Trophoblast cell (in vitro differentiated cells and primary cell): ENCODE results near the gene KIF7.

ENCODE experiments used
- DNase-seq, 2 donors: peaks; one replicate each; pipeline ENCODE4 v3.0.0-alpha.2; 2016
- H2AFZ ChIP-seq: 2 replicates; pipeline ENCODE4 v1.6.1; 2013; ENCODE audit warnings: low read length, moderate library complexity, mild to moderate bottlenecking; ENCODE audit not compliant: insufficient read depth, poor library complexity
- H2AK5ac ChIP-seq: 2 replicates; pipeline ENCODE4 v1.6.1; 2013; ENCODE audit warnings: mild to moderate bottlenecking, low read length
- H2BK120ac ChIP-seq: 2 replicates; pipeline ENCODE4 v1.6.1; 2013; ENCODE audit warnings: low read length, mild to moderate bottlenecking, moderate library complexity; ENCODE audit not compliant: insufficient read depth, poor library complexity
- H2BK12ac ChIP-seq: 2 replicates; pipeline ENCODE4 v1.6.1; 2013; ENCODE audit warnings: mild to moderate bottlenecking, low read length, moderate library complexity
- H2BK5ac ChIP-seq: 2 replicates; pipeline ENCODE4 v1.6.1; 2013; ENCODE audit warnings: low read length, low read depth, moderate library complexity, mild to moderate bottlenecking; ENCODE audit not compliant: poor library complexity
- H3K14ac ChIP-seq: 2 replicates; pipeline ENCODE4 v1.6.1; 2013; ENCODE audit warnings: mild to moderate bottlenecking, low read length
- H3K18ac ChIP-seq: 2 replicates; pipeline ENCODE4 v1.6.1; 2013; ENCODE audit warnings: mild to moderate bottlenecking, low read length
- H3K23ac ChIP-seq: 2 replicates; pipeline ENCODE4 v1.6.1; 2013; ENCODE audit warnings: low read length
- H3K27ac ChIP-seq: 2 replicates; pipeline ENCODE4 v1.5.1; 2013; ENCODE audit warnings: low read depth, mild to moderate bottlenecking, inconsistent platforms, low read length, moderate library complexity
- H3K27me3 ChIP-seq: 2 replicates; pipeline ENCODE4 v1.6.1; 2013; ENCODE audit warnings: inconsistent platforms, mild to moderate bottlenecking, low read length, moderate library complexity; ENCODE audit not compliant: insufficient read depth
- H3K36me3 ChIP-seq, 2 experiments: 1 replicate in 1 of 2; 2 replicates in 1 of 2; pipeline ENCODE4 v1.6.1; 2013; ENCODE audit warnings: low read length in 2 of 2, mild to moderate bottlenecking in 2 of 2, moderate library complexity in 1 of 2; ENCODE audit not compliant: insufficient read depth in 2 of 2, control insufficient read depth in 1 of 2
- H3K4ac ChIP-seq: 2 replicates; pipeline ENCODE4 v1.6.1; 2013; ENCODE audit warnings: low read depth, mild to moderate bottlenecking, low read length, moderate library complexity
- H3K4me1 ChIP-seq, 2 experiments: 1 replicate in 1 of 2; 2 replicates in 1 of 2; pipeline ENCODE4 v1.6.1; 2013; ENCODE audit warnings: low read length in 2 of 2, mild to moderate bottlenecking in 2 of 2, moderate library complexity in 1 of 2; ENCODE audit not compliant: insufficient read depth in 2 of 2, control insufficient read depth in 1 of 2
- H3K4me2 ChIP-seq: 2 replicates; pipeline ENCODE4 v1.6.1; 2013; ENCODE audit warnings: inconsistent platforms, mild to moderate bottlenecking, low read length, moderate library complexity
- H3K4me3 ChIP-seq: 2 replicates; pipeline ENCODE4 v1.5.1; 2013; ENCODE audit warnings: mild to moderate bottlenecking, low read depth, low read length, inconsistent platforms
- H3K79me1 ChIP-seq: one replicate; pipeline ENCODE4 v1.6.1; 2013; ENCODE audit warnings: low read length
- H3K79me2 ChIP-seq: 2 replicates; pipeline ENCODE4 v1.6.1; 2013; ENCODE audit warnings: low read length, mild to moderate bottlenecking; ENCODE audit not compliant: control insufficient read depth, insufficient read depth, poor library complexity
- H3K9ac ChIP-seq: 2 replicates; pipeline ENCODE4 v1.6.1; 2013; ENCODE audit warnings: mild to moderate bottlenecking, low read length
- H3K9me3 ChIP-seq: 2 replicates; pipeline ENCODE4 v1.6.1; 2013; ENCODE audit warnings: low read depth, mild to moderate bottlenecking, control low read depth, inconsistent platforms, low read length; ENCODE audit not compliant: insufficient read depth
- H4K12ac ChIP-seq: 2 replicates; pipeline ENCODE4 v1.6.1; 2013; ENCODE audit warnings: low read depth, mild to moderate bottlenecking, low read length, moderate library complexity
- H4K8ac ChIP-seq: 2 replicates; pipeline ENCODE4 v1.6.1; 2013; ENCODE audit warnings: low read depth, mild to moderate bottlenecking, low read length, moderate library complexity
- H4K91ac ChIP-seq: one replicate; pipeline ENCODE4 v1.6.1; 2013; ENCODE audit warnings: low read depth, mild to moderate bottlenecking, low read length, moderate library complexity
- WGBS: extraction: QIAGEN DNeasy Blood & Tissue Kit; methylation state at CpG from one replicate; pipeline ENCODE4 v1.1.7; 2013; ENCODE audit warnings: missing lambda C conversion rate; ENCODE audit not compliant: insufficient read length, insufficient coverage; ENCODE audit errors: extremely low coverage; 5-methylcytosine and 5-hydroxymethylcytosine counted together

The KIF7 gene

DNA sequence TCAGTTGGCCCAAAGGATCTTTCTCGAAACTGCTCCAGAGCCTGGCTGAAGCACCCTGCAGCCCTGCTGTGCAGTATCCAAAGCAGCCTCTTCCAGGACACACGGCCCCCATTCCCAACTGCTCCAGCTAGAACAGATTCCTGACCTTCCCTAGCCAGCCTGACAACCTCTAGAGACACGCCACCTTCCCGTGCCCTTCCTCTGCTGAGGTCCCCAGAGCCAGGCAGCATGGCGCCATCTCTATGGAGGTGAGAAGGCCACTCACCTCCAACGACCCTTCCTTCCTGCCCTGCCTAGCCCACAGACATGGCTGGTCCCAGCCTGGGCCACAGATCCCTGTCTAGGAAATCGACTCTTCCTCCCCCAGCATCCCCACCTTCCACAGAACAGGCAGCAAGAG, 3.1 kb downstream of the KIF7 start:
- H2BK5ac ChIP-seq: no peak overlapping the region
- no peak overlapping the region for H3K14ac ChIP-seq
- peaks cover 4% of the 10 kb centered on the region for H3K27me3 ChIP-seq

DNA sequence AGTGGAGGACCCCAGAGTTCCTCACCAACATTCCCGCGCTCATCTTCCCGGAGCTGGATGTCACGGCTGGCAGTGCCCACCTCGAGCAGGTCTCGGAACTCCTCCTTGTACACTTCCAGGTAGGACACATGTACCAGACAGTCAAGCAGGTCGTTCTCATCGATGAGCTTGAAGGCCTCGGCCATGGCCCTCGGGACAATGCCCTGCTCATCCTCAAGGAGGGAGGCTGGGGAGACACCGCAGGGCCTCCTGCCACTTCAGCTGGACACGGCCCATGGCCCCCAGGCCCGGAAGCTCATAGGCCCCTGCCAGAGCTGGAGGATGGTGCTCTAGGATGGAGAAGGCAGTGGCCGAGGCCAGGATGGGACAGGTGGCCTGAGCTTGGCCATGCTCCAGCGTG, 5.6 kb downstream of the KIF7 start:
- H3K14ac ChIP-seq: no peak overlapping the region
- H4K12ac ChIP-seq: no peak overlapping the region
- H2BK120ac ChIP-seq: no peak overlapping the region
- WGBS: no CpG with 5 or more reads among the region's 15 CpGs
- H4K91ac ChIP-seq: no peak overlapping the region
- H2AK5ac ChIP-seq: no peak overlapping the region
- H2BK5ac ChIP-seq: no peak overlapping the region
- H3K9ac ChIP-seq: no peak overlapping the region
- no peak overlapping the region for H3K4me3 ChIP-seq
- no peak overlapping the region for H2AFZ ChIP-seq
- peaks cover 26 to 27% of the 10 kb centered on the region in 2 experiments for H3K36me3 ChIP-seq
- H3K27me3 ChIP-seq: no peaks in the 10 kb centered on the region
- H3K4me2 ChIP-seq: no peak overlapping the region
- peaks cover under 1% of the 10 kb centered on the region for H3K79me2 ChIP-seq
- H3K4me1 ChIP-seq: peaks cover 5 to 6% of the 10 kb centered on the region in 2 experiments
- peaks cover 1% of the 10 kb centered on the region for H3K79me1 ChIP-seq
- no peak overlapping the region for H3K23ac ChIP-seq
- H3K18ac ChIP-seq: no peak overlapping the region
- no peak overlapping the region for H3K4ac ChIP-seq
- no peak overlapping the region for H3K27ac ChIP-seq
- H3K9me3 ChIP-seq: no peaks in the 10 kb centered on the region
- DNase-seq: no peak
- no peak overlapping the region for H2BK12ac ChIP-seq
- H4K8ac ChIP-seq: no peak overlapping the region

More for the DNA sequence above, 3.1 kb downstream of the KIF7 start:
- no CpG with 5 or more reads among the region's 7 CpGs for WGBS
- H2BK120ac ChIP-seq: no peak overlapping the region
- H4K12ac ChIP-seq: no peak overlapping the region
- no peak overlapping the region for H3K4ac ChIP-seq
- H2AK5ac ChIP-seq: no peak overlapping the region
- no peak overlapping the region for H3K4me3 ChIP-seq
- H4K91ac ChIP-seq: no peak overlapping the region
- peaks cover 5 to 6% of the 10 kb centered on the region in 2 experiments for H3K4me1 ChIP-seq
- no peak overlapping the region for H2AFZ ChIP-seq
- H3K9me3 ChIP-seq: no peaks in the 10 kb centered on the region
- H3K27ac ChIP-seq: no peak overlapping the region
- H3K9ac ChIP-seq: peak overlapping the region; percentile 12
- no peak overlapping the region for H3K4me2 ChIP-seq
- no peak overlapping the region for H3K23ac ChIP-seq
- no peak overlapping the region for H4K8ac ChIP-seq
- H3K36me3 ChIP-seq: peaks cover 9 to 13% of the 10 kb centered on the region in 2 experiments
- H3K18ac ChIP-seq: no peak overlapping the region
- H2BK12ac ChIP-seq: no peak overlapping the region
- peaks cover 6% of the 10 kb centered on the region for H3K79me1 ChIP-seq
- no peak for DNase-seq
- H3K79me2 ChIP-seq: peaks cover 6% of the 10 kb centered on the region

DNA sequence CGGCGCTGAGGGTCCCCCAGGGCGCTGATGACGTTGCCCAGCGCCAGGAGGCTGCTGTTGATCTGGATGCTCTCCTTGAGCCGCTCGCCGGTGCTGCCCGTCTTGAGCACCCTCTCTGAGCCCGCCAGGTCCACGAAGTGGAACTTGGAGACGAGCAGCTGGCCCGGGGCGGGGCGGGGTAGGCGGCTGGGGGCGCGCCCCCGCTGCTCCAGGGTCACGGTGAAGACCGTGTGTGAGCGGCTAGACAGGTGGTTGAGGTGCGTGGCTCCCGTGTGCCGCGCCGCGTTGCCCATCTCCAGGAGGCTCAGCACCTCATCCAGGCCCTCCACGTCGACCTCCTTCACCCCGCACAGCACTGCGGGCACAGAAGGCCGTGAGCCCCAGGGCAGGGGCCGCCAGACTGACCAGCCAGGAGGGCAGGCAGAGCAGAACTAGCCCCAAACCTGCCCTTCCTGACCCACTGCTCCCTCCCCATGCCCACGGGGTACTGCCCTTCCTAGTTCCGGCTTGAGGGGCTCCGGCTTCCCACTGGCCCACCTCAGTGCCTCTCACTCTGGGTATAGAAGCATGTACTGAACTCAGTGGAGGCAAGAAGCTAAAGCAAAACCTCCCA, 6.1 kb downstream of the KIF7 start:
- DNase-seq: no peak
- H3K18ac ChIP-seq: no peak overlapping the region
- no peak overlapping the region for H3K4ac ChIP-seq
- no peak overlapping the region for H4K8ac ChIP-seq
- H2AK5ac ChIP-seq: no peak overlapping the region
- no peaks in the 10 kb centered on the region for H3K9me3 ChIP-seq
- no peaks in the 10 kb centered on the region for H3K79me1 ChIP-seq
- no peak overlapping the region for H3K27ac ChIP-seq
- H2BK12ac ChIP-seq: no peak overlapping the region
- H3K79me2 ChIP-seq: no peaks in the 10 kb centered on the region
- no peaks in the 10 kb centered on the region for H3K4me1 ChIP-seq
- no peak overlapping the region for H2BK120ac ChIP-seq
- no peak overlapping the region for H2BK5ac ChIP-seq
- H3K23ac ChIP-seq: no peak overlapping the region
- H2AFZ ChIP-seq: no peak overlapping the region
- WGBS: no CpG with 5 or more reads among the region's 37 CpGs
- H4K12ac ChIP-seq: no peak overlapping the region
- no peak overlapping the region for H3K14ac ChIP-seq
- H3K4me2 ChIP-seq: no peak overlapping the region
- H3K9ac ChIP-seq: no peak overlapping the region
- no peak overlapping the region for H3K4me3 ChIP-seq
- H3K36me3 ChIP-seq: peaks cover 27% of the 10 kb centered on the region in 2 experiments
- no peaks in the 10 kb centered on the region for H3K27me3 ChIP-seq
- H4K91ac ChIP-seq: no peak overlapping the region

DNA sequence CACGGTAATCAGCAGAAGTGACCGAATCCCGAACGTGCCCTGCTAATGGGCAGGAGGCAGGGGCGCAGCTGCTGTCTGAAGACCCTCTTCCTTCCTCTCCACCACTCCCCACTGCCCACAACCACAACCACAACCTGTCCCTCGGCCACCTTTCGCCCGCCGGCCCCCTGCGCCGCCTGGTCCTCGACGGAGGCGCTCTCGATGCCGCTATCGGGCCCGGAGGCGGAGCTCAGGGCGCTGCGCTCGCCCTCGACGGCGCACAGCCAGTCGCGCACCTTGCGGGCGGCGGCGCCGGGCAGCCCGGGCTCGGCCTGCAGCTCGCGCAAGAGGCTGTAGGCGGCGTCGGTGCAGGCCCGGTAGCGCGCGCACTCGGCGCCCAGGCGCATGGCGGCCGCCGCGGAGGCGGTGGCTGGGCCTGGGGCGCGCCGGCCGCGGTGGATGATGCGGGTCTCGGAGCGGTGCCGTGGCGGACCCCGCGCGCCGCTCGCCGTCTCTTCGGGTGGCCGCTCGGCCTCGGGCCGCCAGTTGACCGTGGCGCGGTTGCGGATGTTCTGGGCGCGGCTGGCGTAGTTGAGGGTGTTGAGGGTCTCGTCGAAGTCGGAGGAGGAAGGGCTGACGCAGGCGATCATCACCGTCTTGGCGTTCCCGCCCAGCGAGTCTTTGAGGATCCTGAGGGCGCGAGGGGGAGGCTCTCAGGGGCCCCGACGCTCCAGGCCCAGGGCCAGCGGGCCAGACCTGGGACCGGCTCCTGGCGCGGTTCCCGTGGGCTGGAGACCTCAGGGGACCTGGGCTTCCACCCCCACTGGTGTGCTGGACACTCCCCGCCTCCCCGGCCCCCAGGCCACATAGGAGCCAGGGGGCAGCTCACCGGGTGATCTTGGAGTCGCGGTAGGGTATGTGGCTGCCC, 6.9 kb downstream of the KIF7 start:
- Histone ChIP-seq H3K9ac (no peak overlapping the region), H3K14ac (no peak overlapping the region), H2BK120ac (no peak overlapping the region), H3K79me2 (no peaks in the 10 kb centered on the region), H2BK12ac (no peak overlapping the region), H3K9me3 (no peaks in the 10 kb centered on the region), H4K12ac (no peak overlapping the region), H3K79me1 (no peaks in the 10 kb centered on the region), H2BK5ac (no peak overlapping the region), H3K4me3 (peak overlapping the region; percentile 35), H3K27ac (no peak overlapping the region), H3K27me3 (no peaks in the 10 kb centered on the region), H3K18ac (no peak overlapping the region), H3K4me2 (no peak overlapping the region), H3K4ac (no peak overlapping the region), H2AK5ac (no peak overlapping the region), H4K8ac (no peak overlapping the region), H3K23ac (no peak overlapping the region), H3K36me3 (peaks cover 27 to 28% of the 10 kb centered on the region in 2 experiments), H3K4me1 (no peaks in the 10 kb centered on the region), H2AFZ (no peak overlapping the region), H4K91ac (no peak overlapping the region)
- no CpG with 5 or more reads among the region's 102 CpGs for WGBS
- peak in 1 of 2 donors; percentile 32 for DNase-seq
